Memory B cell (primary cell): Measurements from ENCODE around the gene GABRQ.
"Not testable (repeated sequence)": the region's sequence is repeated elsewhere in the genome, so short reads cannot be mapped to it uniquely, and the experiment has no call there.

Experiments used
- ATAC-seq: fragments of 150-1000 bp; cut with Tn5 transposase; 2 replicates; pipeline ENCODE4 v1.10.0; 2021; ENCODE audit warnings: low read depth, mild to moderate bottlenecking, moderate library complexity
- DNase-seq, 2 donors: peaks; one replicate each; pipeline ENCODE4 v3.0.0; 2022; ENCODE audit warnings: low spot score in 2 of 2
- H3K27ac Mint-ChIP-seq: one replicate; pipeline ENCODE4 v1.8.0; 2022; ENCODE audit warnings: mild to moderate bottlenecking, moderate library complexity, mixed read lengths
- H3K27me3 Mint-ChIP-seq: one replicate; pipeline ENCODE4 v1.8.0; 2022; ENCODE audit warnings: mixed read lengths
- H3K36me3 Mint-ChIP-seq: one replicate; pipeline ENCODE4 v1.8.0; 2022; ENCODE audit warnings: mild to moderate bottlenecking, mixed read lengths
- H3K4me1 Mint-ChIP-seq: one replicate; pipeline ENCODE4 v1.8.0; 2022; ENCODE audit warnings: mixed read lengths
- H3K4me3 Mint-ChIP-seq: one replicate; pipeline ENCODE4 v1.8.0; 2022; ENCODE audit warnings: mild to moderate bottlenecking, moderate library complexity, mixed read lengths
- H3K9me3 Mint-ChIP-seq: one replicate; pipeline ENCODE4 v1.8.0; 2022; ENCODE audit warnings: mixed read lengths

The GABRQ gene

GRCh38 chrX:152706500-152706899 lies 68.8 kb downstream of the GABRQ start:
- ATAC-seq, H3K27ac Mint-ChIP-seq, H3K27me3 Mint-ChIP-seq, DNase-seq, H3K36me3 Mint-ChIP-seq, H3K9me3 Mint-ChIP-seq, H3K4me1 Mint-ChIP-seq, H3K4me3 Mint-ChIP-seq: not testable (repeated sequence)
